GM19035 (cell line): ENCODE measurements around the gene IVL.

Source experiments
- ATAC-seq: cut with Tn5 transposase; IDR thresholded peaks from one replicate; pipeline ENCODE4 v1.9.1; 2021; ENCODE audit not compliant: unreplicated experiment

The IVL gene

GRCh38 chr1:152946651-152947256, 38.4 kb downstream of the IVL start, which contains the start of gene SPRR5:
SPRR5 (plus strand) TSS chr1:152947206; CDS start chr1:152948555, 1,349 bp downstream.
- ATAC-seq = no peak

- ATAC-seq = no peak
Observed at GRCh38 chr1:152951711-152952110, 43.4 kb downstream of the IVL start.

- no peak for ATAC-seq
Observed at GRCh38 chr1:152953761-152954160, 45.4 kb downstream of the IVL start.

GRCh38 chr1:152954436-152954835, 46.1 kb downstream of the IVL start:
- ATAC-seq = no peak

GRCh38 chr1:152957561-152957960, 49.2 kb downstream of the IVL start:
- ATAC-seq = no peak

- no peak for ATAC-seq
Observed at GRCh38 chr1:152959273-152959672, 50.9 kb downstream of the IVL start.

- no peak for ATAC-seq
Observed at GRCh38 chr1:152959801-152960451, 51.6 kb downstream of the IVL start.

GRCh38 chr1:152960452-152961044, 52.2 kb downstream of the IVL start:
- ATAC-seq = no peak
